ENCODE data around the gene RTN4R. TPM values are rescaled to one million over a fixed set of nuclear protein-coding genes. Genes with fewer than 3 reads are reported as not detected.
"Not testable (repeated sequence)": the region's sequence is repeated elsewhere in the genome, so short reads cannot be mapped to it uniquely, and the experiment has no call there.

Gene RTN4R
- total RNA-seq, 1 donor from 2014 or later: 2.9 TPM

- no peak overlapping the region for H3K27ac Mint-ChIP-seq (ENCODE audit: unreplicated experiment)
- no peak overlapping the region for H3K27ac ChIP-seq (ENCODE audit: low read depth, low read length)
- H3K4me1 Mint-ChIP-seq (ENCODE audit: low read depth, unreplicated experiment): peaks cover 5% of the 10 kb centered on the region
- H3K27me3 Mint-ChIP-seq (ENCODE audit: low read depth, unreplicated experiment): peaks cover 33% of the 10 kb centered on the region
- H3K4me2 ChIP-seq (ENCODE audit: low read length): no peak overlapping the region
- H3K9ac ChIP-seq (ENCODE audit: low read length): no peak overlapping the region
- DNase-seq (ENCODE audit: low read depth): no peak
- TF ChIP-seq CTCF (IDR thresholded peaks at IDR 0.05; ENCODE audit: insufficient read depth, low read depth, low read length) (no peak), EZH2 (IDR thresholded peaks at IDR 0.05; ENCODE audit: insufficient read depth, low read length) (no peak)
- no peak overlapping the region for H2AFZ ChIP-seq (ENCODE audit: low read depth, low read length)
- no peaks in the 10 kb centered on the region for H3K9me3 Mint-ChIP-seq (ENCODE audit: unreplicated experiment)
- H3K9me3 ChIP-seq (ENCODE audit: insufficient read depth, low read depth, low read length): no peaks in the 10 kb centered on the region
- FAIRE-seq: no peak
- H3K79me2 ChIP-seq (ENCODE audit: insufficient read depth, low read length): no peaks in the 10 kb centered on the region
- peaks cover 8% of the 10 kb centered on the region for H3K4me1 ChIP-seq (ENCODE audit: insufficient read depth, low read length)
- no peaks in the 10 kb centered on the region for H3K36me3 Mint-ChIP-seq (ENCODE audit: low read depth, unreplicated experiment)
- no peak overlapping the region for H3K4me3 ChIP-seq (ENCODE audit: insufficient read depth, low read depth, low read length)
- H4K20me1 ChIP-seq (ENCODE audit: insufficient read depth, low read length): no peaks in the 10 kb centered on the region
- no peaks in the 10 kb centered on the region for H3K36me3 ChIP-seq (ENCODE audit: insufficient read depth, low read length)
- H3K27me3 ChIP-seq (ENCODE audit: insufficient read depth, low read length): peaks cover 2% of the 10 kb centered on the region
- no peak overlapping the region for H3K4me3 Mint-ChIP-seq (ENCODE audit: unreplicated experiment)
These were observed 15.0 kb upstream of the RTN4R start for GRCh38 chr22:20282901-20283673.

GRCh38 chr22:20281891-20282290 lies 13.8 kb upstream of the RTN4R start:
- Histone ChIP-seq H3K36me3 (ENCODE audit: insufficient read depth, low read length) (no peaks in the 10 kb centered on the region), H2AFZ (ENCODE audit: low read depth, low read length) (no peak overlapping the region), H3K4me2 (ENCODE audit: low read length) (no peak overlapping the region), H3K9me3 (ENCODE audit: insufficient read depth, low read depth, low read length) (no peaks in the 10 kb centered on the region), H3K9ac (ENCODE audit: low read length) (no peak overlapping the region), H3K27ac (ENCODE audit: low read depth, low read length) (no peak overlapping the region), H3K79me2 (ENCODE audit: insufficient read depth, low read length) (no peaks in the 10 kb centered on the region), H3K27me3 (ENCODE audit: insufficient read depth, low read length) (peaks cover 2% of the 10 kb centered on the region), H3K4me1 (ENCODE audit: insufficient read depth, low read length) (peaks cover 8% of the 10 kb centered on the region), H3K4me3 (ENCODE audit: insufficient read depth, low read depth, low read length) (no peak overlapping the region), H4K20me1 (ENCODE audit: insufficient read depth, low read length) (no peaks in the 10 kb centered on the region)
- no peaks in the 10 kb centered on the region for H3K36me3 Mint-ChIP-seq (ENCODE audit: low read depth, unreplicated experiment)
- peaks cover 29% of the 10 kb centered on the region for H3K27me3 Mint-ChIP-seq (ENCODE audit: low read depth, unreplicated experiment)
- no peak for DNase-seq (ENCODE audit: low read depth)
- H3K27ac Mint-ChIP-seq (ENCODE audit: unreplicated experiment): no peak overlapping the region
- H3K4me1 Mint-ChIP-seq (ENCODE audit: low read depth, unreplicated experiment): peaks cover 5% of the 10 kb centered on the region
- no peak for TF ChIP-seq CTCF (IDR thresholded peaks at IDR 0.05; ENCODE audit: insufficient read depth, low read depth, low read length)
- H3K4me3 Mint-ChIP-seq (ENCODE audit: unreplicated experiment): no peak overlapping the region
- no peaks in the 10 kb centered on the region for H3K9me3 Mint-ChIP-seq (ENCODE audit: unreplicated experiment)
- FAIRE-seq: no peak

DNA sequence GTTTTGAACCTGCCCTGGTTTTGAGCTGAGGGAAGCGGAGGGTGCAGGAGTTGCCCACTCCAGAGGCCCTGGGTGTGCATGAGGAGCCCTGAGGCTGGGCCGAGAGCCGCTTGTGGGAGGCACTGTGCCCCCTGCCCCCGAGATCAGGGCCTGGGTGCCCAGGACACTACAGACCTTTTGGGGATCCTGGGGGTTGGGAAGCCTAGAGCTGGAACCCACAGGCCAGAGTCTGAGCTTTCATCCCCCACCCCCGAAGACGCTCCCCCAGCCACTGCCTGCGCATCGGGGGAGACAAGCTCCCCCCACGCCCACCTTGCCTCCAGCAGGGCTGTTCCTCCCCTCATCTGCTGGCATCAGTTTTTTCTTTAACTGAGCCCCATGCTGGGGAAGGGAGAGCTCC lies 13.4 kb upstream of the RTN4R start:
- not testable (repeated sequence) for H3K9me3 Mint-ChIP-seq (ENCODE audit: unreplicated experiment); DNase-seq (ENCODE audit: low read depth); FAIRE-seq; H3K9me3 ChIP-seq (ENCODE audit: insufficient read depth, low read depth, low read length); H3K4me3 Mint-ChIP-seq (ENCODE audit: unreplicated experiment); H3K4me3 ChIP-seq (ENCODE audit: insufficient read depth, low read depth, low read length); H3K4me1 ChIP-seq (ENCODE audit: insufficient read depth, low read length); H3K27ac Mint-ChIP-seq (ENCODE audit: unreplicated experiment); H3K4me1 Mint-ChIP-seq (ENCODE audit: low read depth, unreplicated experiment); H3K27me3 ChIP-seq (ENCODE audit: insufficient read depth, low read length); H3K4me2 ChIP-seq (ENCODE audit: low read length); H3K27ac ChIP-seq (ENCODE audit: low read depth, low read length); H4K20me1 ChIP-seq (ENCODE audit: insufficient read depth, low read length); H3K9ac ChIP-seq (ENCODE audit: low read length); H2AFZ ChIP-seq (ENCODE audit: low read depth, low read length); H3K36me3 Mint-ChIP-seq (ENCODE audit: low read depth, unreplicated experiment); H3K36me3 ChIP-seq (ENCODE audit: insufficient read depth, low read length); H3K79me2 ChIP-seq (ENCODE audit: insufficient read depth, low read length)
- peaks cover 27% of the 10 kb centered on the region for H3K27me3 Mint-ChIP-seq (ENCODE audit: low read depth, unreplicated experiment)
